HFF-Myc (cell line): ENCODE measurements around the gene IVL.

Experiments used
- DNase-seq: peaks from one replicate; pipeline ENCODE4 v3.0.0-alpha.2; 2011; ENCODE audit warnings: low read depth; ENCODE audit errors: extremely low read depth
- H3K4me3 ChIP-seq: replicated peaks from 2 replicates; pipeline ENCODE4 v1.5.1; 2011; ENCODE audit warnings: low read depth, mild to moderate bottlenecking, control low read depth, low read length
- TF ChIP-seq, protein P1 (sequence below): IDR thresholded peaks from 2 replicates; pipeline ENCODE4 v1.5.1; 2012; ENCODE audit warnings: mild to moderate bottlenecking, low read depth, low read length, control low read depth; ENCODE audit errors: missing control alignments

Gene IVL

DNA sequence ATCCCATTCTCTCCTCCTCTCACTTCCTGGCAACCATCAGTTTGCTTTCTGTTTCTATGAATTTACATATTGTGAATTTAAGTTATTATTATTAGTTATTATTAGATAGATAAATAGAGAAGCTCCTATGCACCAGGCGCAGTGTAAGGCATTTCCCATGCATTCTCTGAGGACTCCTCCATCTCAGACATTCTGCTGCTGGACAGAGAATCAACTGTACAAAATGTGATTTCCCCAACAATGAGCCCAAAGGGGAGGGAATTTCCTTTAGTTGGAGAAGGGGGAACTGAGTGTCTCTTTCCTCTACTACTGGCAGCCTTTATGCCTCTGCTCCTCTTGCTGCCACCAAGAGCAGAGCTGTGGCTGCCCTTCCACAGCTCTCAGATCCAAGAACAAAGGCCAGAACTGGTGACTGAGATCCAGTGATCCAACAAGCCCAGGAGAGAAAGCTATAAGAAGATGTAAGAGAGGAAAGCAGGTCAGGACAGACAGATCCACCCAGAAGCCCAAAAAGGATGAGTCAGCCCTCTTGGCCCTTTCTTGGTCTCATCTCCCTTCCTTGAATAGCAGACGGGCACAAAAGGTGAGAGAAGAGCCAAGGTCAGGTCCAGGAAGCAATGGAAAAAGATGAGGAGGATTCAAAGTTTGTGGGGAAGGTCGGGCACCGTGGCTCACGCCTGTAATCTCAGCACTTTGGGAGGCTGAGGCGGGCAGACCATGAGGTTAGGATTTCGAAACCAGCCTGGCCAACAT, 3.5 kb upstream of the IVL start:
- H3K4me3 ChIP-seq, result no peak overlapping the region
- TF ChIP-seq, protein P1, sequence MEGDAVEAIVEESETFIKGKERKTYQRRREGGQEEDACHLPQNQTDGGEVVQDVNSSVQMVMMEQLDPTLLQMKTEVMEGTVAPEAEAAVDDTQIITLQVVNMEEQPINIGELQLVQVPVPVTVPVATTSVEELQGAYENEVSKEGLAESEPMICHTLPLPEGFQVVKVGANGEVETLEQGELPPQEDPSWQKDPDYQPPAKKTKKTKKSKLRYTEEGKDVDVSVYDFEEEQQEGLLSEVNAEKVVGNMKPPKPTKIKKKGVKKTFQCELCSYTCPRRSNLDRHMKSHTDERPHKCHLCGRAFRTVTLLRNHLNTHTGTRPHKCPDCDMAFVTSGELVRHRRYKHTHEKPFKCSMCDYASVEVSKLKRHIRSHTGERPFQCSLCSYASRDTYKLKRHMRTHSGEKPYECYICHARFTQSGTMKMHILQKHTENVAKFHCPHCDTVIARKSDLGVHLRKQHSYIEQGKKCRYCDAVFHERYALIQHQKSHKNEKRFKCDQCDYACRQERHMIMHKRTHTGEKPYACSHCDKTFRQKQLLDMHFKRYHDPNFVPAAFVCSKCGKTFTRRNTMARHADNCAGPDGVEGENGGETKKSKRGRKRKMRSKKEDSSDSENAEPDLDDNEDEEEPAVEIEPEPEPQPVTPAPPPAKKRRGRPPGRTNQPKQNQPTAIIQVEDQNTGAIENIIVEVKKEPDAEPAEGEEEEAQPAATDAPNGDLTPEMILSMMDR, result no peak
- no peak for DNase-seq

DNA sequence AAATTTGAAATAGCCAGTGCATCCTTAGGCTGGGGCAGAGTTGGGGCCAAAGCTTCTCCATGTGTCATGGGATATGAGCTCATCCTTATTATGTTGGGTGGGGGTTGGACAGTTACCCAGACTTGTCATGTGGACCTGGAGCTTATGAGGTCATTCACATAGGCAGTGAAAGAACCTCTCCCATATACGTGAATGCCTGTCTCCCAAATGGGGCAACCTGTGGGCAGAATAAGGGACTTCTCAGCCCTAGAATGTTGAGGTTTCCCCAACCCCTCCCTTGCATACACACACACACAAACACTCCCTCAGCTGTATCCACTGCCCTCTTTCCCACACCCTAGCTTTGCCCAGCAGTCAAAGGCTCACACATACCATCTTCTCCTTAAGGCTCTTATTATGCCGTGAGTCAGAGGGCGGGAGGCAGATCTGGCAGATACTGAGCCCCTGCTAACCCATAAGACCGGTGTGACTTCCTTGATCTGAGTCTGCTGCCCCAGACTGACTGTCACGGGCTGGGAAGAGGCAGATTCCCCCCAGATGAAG, 2.3 kb upstream of the IVL start:
- no peak for DNase-seq
- TF ChIP-seq, protein P1, result no peak
- no peak overlapping the region for H3K4me3 ChIP-seq

DNA sequence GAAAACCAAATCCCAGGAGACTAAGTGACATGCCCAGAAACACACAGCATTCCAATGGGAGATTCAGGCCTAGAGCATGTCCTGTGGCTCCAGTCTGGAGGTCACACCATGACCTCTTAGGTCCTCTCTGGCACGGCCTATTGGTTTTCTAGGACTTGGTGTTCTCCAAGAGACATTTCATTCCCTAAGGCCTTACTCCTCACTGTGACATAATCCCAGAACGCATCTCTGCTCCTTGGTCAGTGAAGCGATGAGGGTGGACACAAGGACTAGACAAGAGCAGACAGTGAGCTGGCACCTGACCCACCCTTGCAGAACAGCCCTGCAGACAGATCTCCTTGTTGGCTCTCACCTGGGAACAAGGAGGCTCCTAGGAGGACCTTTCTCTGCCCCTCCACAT, 860 bp downstream of the IVL start:
- no peak for DNase-seq
- no peak overlapping the region for H3K4me3 ChIP-seq
- TF ChIP-seq, protein P1, result no peak

DNA sequence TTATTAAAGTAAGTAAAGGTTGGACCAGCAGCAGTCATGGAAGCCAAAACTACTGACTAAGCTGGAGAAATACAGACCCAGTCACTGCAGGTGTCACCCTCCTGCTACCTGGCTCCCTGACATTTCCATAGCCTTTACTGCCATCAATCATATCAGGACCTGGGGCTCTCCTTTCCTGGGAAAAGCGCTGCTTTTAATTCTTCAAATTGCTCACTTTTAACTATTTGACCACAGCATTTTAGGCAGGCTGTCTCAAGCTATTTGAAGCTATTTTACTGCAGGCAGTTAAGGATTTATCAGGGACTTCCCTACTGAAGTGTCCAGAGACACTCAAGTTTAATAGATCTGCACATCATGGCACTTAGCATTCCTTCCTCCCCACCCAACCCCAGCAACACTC, 4.1 kb downstream of the IVL start:
- no peak overlapping the region for H3K4me3 ChIP-seq
- TF ChIP-seq, protein P1, result no peak
- no peak for DNase-seq

DNA sequence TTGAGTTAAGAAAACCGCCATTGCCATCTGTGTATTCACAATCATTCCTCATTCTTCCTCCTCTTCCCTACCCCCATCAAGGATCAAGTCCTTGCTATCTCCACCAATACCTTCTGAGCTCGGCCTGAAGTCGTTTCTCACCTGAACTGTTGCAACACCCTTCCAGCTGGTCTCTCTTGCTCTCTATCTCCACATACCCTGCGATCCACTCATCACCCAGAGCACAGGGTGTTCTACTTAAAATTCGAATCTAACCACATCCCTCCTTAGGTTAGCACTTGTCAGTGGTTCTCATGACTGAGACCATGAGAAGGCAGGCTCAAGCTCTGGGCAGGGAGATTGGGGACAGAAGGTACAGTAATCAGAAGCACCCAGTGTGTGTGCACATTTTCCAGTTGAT, 4.6 kb downstream of the IVL start:
- H3K4me3 ChIP-seq, result no peak overlapping the region
- DNase-seq, result no peak
- TF ChIP-seq, protein P1, result no peak

DNA sequence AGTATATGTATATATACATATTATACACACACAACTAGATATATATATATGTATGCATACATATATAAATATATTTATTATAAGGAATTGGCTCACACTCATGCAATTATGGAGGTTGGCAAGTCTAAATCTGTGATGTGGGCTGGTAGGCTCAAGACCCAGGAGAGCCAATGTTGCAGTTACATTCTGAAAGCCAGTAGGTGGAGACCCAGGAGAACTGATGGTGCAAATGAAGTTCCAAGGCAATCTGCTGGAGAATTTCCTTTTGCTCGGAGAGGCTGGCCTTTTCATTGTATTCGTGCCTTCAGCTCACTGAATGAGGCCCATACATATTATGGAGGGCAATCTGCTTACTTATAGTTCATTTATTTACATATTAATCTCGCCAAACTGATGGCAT, 9.4 kb downstream of the IVL start:
- TF ChIP-seq, protein P1, result no peak
- no peak for DNase-seq
- H3K4me3 ChIP-seq, result no peak overlapping the region
